ENCODE results near the gene PRDX6. TPM values are rescaled to one million over a fixed set of nuclear protein-coding genes. Genes with fewer than 3 reads are reported as not detected.

The PRDX6 gene
- total RNA-seq, 1 donor from 2014 or later, result 148 TPM

Other genes with a start within 250 kb of the PRDX6 start
- gene SLC9C2, start 125.7 kb downstream of the PRDX6 start, total RNA-seq, result not detected in 2 replicates
- gene TEX50, start 158.0 kb downstream of the PRDX6 start, total RNA-seq, result not detected in 2 replicates
- gene ANKRD45, start 192.5 kb downstream of the PRDX6 start, total RNA-seq, result 0.24 TPM in 1 of 2 replicates, not detected in the other
- gene KLHL20, start 237.6 kb downstream of the PRDX6 start, total RNA-seq, result 27.1 and 27.8 TPM in 2 replicates